HG02763 (cell line): ENCODE measurements around the gene PRKCA.
A peak's percentile ranks its signal among the peaks of the same experiment; 100 is the strongest.
"Not testable (repeated sequence)": the region's sequence is repeated elsewhere in the genome, so short reads cannot be mapped to it uniquely, and the experiment has no call there.

Experiments used
- ATAC-seq: cut with Tn5 transposase; IDR thresholded peaks from one replicate; pipeline ENCODE4 v1.9.1; 2021; ENCODE audit warnings: mild to moderate bottlenecking, moderate library complexity; ENCODE audit not compliant: unreplicated experiment

Gene PRKCA

DNA sequence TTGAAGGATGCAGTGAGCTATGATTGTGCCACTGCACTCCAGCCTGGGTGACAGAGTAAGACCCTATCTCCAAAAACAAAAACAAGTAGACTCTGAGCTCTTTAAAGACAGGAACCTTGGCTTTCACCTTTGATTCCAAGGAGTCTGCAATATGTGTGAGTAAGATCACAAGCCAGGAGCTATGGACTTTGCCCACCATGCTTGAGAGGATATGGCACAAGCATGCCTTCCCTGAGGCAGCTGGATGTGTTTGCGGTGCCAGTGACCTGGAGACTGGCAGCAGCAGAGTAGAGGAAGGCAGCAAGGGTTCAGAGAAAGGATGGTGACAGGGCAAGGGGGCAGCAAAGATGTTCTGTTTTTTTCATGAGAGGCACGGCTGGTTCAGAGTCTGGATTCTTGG is 14.5 kb upstream of the PRKCA start:
- no peak for ATAC-seq

DNA sequence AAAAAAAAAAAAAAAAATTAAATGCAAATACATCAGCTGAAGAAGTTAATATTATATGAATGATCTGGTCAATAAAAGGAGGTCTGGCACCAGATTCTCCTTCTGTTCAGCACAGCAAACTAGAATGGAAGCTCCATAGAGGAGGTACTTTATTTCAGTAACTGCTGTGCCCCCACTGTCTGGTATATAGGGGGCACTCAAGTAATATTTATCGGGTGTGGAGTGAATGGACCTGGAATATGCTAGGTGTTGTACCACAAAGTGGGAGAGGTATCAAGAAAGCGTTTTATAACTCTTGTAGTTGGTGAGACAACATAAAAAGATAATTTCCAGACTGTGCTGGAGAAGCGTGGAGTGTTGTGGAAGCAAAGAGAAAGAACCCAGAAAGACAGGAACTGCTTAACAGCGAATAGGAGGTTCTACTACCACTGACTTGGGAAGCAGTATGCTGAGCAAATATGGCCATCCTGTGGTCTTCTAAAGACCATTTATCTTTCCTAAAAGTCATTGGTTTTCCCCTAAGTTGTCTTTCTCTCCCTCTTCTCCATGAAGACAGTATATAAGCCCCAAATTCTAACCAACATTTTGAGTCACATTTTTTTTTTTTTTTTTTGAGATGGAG is 12.2 kb upstream of the PRKCA start:
- ATAC-seq: no peak

DNA sequence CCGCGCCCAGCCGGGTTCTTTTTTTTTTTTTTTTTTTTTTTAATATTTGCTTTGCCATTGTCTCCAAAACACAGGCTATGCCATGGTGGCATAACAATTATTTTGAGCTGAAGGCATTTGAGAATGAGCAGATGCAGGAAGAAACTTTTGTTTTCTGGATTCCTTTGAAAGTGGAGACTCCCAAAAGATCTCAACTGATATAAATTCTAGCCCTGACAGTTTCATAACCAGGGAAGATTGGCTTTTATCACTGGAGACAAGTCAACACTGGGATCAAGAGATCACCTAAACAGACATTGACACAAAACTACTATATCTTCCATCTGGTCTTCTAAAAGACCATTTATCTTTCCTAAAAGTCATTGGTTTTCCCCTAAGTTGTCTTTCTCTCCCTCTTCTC is 10.1 kb upstream of the PRKCA start:
- no peak for ATAC-seq

DNA sequence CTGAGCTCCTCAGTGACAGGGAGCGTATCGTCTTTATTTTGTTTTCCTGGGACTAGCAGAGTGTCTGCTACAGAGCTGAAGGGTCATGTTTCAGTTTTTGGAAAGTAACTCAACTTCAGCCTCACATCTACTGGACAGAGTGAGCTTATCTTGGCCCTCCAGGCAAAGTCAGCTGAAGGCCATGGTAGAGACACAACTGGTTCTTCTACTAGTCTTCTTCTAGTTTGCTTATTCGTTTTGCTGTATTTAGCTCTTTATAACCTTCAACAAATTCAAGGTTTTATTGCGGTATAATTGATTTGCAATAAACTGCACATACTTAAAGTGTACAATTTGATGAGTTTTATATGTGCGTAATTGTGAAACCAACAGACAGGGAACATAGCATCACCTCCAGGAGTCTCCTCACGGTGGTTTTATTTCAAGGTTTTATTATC is 6.1 kb upstream of the PRKCA start:
- no peak for ATAC-seq

DNA sequence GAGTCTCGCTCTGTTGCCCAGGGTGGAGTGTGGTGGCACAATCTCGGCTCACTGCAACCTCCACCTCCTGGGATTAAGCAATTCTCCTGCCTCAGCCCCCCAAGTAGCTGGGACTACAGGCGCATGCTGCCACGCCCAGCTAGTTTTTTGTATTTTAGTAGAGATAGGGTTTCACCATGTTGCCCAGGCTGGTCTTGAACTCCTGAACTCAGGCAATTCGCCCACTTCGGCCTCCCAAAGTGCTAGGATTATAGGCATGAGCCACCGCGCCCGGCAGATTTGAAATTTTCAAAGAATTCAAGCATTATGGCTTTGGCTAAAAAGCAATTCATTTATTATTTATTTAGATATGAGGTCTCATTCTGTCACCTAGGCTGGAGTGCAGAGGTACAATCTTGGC is 5.0 kb upstream of the PRKCA start:
- ATAC-seq: not testable (repeated sequence)

DNA sequence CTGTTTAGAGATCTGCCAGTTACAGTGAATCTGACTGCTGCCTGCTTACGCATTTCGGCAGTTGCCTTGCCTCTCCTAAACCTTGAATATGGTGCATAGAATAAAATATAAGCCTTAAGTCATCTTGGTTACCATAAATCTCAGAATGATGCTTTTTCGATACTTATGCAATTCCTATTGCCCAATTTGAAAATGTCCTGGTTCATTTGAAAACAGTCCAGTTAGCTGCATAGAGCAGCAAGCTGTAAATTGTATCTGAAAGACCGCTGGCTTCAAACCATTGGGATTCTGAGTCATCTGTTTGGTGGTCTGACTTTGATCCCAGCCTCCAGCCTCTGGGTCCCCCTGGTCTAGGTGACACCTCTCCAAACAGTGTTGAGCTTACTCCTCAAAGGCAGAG is 2.7 kb upstream of the PRKCA start:
- ATAC-seq: no peak

DNA sequence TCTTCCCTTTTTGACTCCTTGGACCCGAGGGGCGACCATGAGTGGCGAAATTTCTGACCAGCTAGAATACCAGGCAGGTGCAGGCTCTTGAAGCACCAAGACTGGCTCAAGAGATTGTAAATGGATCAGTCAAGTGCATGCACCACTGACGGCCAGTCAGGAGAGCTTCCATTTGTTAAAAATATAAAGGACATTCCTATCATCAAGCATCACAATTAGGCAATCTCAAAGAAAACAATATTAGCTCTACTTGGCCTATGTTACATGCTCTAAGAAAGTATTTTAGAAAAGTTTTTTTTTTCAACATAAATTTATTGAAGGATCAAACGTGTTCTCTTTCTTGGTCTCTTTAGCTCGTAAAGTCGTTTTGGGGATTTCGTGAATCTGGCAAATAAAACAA is 1.5 kb upstream of the PRKCA start:
- ATAC-seq: no peak

DNA sequence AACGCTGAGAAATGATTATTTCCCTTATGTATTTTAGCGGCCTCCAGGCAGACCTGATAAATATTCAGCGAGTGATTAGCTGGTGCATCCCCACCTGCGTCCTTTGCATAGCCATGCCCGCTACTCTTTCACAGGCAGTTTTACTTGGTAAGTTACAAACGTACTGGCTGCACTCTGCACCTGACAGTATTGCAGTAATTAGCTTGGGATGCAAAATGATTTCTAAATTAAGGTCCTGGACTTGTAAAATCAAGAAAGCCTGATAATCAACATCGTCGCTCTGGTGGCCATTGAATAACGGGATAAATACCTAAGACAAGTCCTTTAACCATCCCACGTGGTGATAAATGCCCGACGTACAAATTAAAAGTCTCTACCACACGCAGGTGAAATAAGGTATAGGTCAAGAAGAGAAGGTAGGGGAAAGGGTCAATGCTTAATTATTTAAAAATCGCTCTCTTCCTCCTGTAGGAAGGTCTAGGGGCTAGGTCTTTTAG is 998 bp upstream of the PRKCA start:
- ATAC-seq: no peak

DNA sequence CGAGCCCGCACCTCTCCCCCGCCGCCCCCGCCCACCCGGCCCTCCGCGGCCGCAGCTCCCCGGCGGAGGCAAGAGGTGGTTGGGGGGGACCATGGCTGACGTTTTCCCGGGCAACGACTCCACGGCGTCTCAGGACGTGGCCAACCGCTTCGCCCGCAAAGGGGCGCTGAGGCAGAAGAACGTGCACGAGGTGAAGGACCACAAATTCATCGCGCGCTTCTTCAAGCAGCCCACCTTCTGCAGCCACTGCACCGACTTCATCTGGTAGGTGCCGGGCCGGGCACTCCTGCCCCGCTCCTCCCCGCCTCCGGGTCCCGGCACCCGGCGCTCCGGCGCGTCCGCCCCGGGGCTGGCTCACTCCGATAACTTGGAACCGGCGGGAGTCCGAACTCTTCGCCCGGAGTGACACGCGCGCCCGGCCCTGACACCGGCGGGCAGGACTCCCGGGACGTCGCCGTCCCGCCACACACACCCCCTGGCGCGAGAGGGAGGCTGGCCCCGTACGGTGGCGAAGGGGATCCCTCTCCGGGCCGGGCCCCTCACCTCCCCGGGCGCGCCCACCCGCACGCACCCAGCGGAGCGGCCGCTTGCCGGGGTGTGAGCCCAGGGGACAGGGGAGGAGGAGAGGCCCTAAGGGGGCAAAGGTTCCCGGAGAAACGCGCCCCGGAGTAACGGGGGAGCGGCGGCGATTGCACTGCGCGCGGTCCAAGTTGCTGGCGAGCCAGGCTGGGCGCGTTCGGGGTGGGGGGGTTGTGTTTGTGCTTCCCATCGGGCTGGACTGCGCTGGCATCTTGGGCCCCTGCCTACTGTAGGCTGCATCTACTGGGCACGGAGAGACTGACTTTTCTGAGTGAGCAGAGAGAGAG is 581 bp downstream of the PRKCA start:
- ATAC-seq: peak; percentile 27

DNA sequence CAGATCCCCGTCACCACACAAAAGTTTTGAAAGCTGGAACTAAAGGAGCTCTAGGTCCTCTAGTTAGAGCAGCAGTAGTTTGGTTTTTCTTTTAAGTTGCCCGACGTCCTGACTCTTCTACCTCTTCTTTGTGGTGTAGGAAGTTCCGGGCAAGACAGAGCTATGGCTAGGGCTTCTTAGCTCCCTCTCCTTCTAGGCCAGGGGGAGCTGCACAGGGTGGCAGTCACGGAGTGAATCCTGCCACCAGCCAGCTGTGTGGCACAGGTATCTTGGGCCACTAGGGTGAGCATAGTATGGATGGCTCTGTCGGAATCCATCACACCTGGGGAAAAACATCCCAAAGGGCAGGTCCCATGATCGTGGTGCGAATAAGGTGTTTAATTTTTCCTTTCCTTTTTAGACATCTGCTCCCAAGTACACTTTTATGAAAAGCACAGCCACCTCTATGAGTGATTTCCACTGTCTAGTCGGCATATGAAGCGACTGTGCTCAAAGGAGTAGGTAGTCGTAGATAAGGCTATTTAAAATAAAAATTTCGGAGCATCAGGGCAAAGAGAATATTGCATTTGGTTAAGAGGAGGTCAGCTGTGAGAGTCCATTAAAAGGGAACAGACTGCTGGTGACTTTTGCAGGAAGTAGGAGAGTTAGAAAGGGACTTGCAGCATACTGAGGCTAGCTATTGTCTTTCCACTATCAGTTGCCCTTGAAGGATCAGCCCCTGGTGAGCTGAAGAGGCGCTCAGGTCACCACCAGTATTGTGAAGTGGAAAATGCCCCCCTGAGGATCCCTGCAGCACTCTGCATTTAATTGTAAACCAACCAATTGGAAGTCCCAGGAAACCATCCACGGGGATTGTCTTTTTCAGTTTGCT is 2.1 kb downstream of the PRKCA start:
- no peak for ATAC-seq

DNA sequence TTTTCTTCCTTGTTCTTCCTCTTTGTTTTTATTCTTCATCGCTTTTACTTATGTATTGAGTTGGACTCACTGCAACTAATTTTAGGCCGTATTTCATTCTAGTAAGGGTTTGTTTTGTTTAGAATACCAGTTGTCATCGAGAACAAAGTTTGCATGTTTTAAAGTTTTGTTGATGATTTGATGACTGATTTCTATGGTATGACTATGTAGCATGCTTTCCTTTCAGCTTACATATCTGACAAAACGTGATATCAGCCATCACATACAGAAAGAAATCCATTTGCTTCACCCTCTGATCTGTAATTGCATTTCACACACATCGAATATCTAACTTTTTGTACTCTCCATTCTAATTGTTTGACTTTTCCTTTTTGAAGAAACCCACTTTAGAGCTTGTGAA is 4.0 kb downstream of the PRKCA start:
- no peak for ATAC-seq

DNA sequence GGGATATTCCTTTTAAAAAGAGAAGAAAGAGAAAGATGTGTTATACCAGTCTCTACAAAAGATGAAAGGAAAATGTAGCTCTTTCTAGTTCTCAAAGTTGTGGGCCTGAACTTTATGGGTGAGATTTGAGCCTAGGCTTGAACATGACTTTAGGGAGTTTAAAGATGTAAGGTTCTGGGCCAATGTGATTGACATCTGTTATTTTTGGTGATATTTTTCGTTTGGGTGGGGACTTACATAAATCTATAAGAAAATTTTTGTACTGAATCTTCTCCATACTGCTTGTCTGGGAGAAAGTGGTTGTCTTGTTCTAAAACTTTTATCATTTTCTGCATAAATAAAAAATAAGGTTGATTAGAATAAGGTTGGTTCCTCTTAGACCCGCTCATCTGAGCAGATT is 4.8 kb downstream of the PRKCA start:
- ATAC-seq: no peak

DNA sequence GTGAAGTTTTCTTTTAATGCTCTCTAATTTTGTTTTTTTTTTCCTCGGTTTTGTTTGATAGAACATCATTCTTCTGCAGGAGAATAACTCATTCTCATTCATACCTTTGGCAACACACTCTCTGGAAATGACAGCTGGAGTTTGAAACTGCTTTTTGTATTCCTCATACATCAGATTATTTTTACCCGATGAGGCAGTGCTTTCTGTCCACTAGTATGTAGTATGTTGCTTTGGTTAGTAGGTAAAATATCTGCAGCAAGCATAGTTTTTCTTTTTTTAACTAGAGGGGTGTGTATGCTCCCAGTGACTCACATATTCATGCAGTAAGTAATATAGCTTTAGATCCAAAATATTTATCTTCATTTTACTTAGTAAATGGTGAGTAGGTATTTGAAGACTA is 6.4 kb downstream of the PRKCA start:
- ATAC-seq: no peak

DNA sequence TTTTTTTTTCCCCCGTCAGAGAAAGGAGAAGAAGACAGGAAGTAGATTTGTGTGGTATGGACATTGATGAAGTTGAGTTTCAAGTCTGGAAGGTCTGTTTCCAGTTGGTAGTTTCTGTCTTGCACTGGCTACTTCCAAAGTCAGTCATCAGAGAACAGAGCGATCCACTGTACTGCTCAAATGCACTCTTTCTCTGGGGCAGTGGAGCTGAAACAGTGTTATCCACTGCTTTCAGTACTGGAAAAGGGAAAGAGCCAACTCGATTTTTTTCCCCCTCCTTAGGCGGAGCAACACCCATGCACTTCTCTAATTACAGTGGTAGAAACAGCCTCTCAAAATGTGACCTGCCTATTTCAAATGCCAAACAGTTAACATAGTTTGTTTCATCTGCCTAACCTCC is 7.4 kb downstream of the PRKCA start:
- no peak for ATAC-seq

DNA sequence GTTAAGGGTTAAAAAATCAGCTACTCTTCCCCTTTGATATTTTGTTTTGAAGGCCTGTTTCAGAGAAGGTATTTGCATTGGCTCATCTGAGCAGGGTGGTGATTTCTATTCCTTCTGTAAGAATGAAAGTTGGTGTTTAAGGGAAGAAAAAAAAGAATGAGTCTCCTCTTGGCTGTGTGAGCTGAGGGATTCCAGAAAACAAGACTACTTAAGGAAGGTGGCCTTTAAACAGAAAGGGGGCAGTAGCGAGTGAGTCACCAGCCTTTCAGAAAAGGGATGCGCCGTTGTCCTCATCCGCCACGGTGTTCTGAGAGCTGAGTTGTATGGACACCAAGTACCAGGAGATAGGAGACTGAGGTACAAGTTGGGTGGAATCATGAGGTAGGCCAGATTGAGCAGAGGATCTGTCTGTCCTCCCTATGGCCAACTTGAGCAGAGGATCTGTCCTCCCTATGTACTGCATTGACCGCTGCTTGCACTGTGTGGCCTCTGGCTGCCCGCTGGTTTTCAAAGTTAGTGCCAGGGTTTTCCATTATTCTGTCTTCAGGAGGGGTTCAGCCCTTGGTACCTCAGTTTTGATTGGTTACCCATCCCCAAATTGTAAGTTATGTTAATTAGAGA is 8.2 kb downstream of the PRKCA start:
- no peak for ATAC-seq

DNA sequence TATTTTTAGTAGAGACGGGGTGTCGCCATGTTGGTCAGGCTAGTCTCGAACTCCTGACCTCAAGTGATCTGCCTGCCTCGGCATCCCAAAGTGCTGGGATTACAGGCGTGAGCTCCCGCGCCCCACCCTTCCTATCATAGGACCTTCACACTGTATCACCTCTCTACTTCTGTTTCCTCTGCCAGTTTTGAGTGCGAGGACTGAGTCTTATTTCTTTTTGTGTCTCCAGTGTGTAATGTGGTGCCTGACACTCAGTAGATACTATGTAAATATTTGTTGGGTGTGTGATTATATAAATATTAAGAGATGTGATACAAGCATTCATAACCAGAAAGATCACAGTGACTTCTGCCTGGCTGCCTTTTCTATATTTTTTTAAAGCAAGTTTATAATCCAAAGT is 10.5 kb downstream of the PRKCA start:
- ATAC-seq: no peak

DNA sequence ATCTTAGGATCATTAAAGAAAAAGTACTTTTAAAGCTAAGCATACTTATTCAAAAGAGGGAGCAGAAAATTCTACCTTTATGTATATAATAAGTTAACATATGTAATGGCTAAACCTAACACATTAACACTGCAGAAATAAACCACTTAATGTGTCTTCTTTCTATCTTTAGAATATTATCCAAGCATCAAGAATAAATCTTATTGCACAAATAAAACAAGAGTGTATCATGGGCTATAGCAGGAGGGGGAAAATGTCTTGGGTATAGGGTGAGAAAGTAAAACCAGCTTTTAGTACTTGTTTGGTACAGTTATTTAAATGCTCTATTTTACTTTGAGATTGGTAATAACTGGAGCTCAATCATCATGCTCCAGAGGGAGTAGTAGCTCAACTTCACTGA is 10.9 kb downstream of the PRKCA start:
- ATAC-seq: no peak

DNA sequence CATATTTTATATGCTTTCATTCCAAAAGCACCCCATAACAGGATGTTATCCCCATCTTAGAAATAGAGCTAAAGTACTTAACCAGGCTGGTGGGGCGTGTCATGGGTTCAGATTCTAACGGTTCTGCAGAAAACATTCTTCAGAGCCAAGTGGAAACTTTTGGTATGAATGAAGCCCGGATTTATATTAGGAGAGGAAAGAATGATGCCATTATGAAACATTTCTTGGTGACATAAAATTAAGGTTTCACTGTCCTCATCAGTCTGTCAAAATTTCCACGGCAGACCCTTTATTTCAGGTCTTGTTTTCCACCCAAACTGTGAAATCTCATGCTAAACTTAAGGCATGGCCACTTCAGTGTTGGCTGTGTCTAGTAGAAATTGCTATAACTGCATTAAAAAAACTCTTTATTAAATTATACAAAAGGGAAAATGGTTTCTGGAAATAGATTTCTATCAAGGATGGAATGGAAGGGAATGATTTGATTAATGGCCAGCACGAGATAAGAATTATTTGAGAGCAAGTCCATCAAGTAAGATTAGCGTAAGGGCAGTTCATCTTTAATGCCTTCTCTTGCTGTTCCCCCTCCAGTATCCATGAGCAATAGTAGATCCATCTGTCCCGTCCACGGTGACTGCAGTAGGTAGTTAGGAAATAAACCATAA is 11.7 kb downstream of the PRKCA start:
- no peak for ATAC-seq

DNA sequence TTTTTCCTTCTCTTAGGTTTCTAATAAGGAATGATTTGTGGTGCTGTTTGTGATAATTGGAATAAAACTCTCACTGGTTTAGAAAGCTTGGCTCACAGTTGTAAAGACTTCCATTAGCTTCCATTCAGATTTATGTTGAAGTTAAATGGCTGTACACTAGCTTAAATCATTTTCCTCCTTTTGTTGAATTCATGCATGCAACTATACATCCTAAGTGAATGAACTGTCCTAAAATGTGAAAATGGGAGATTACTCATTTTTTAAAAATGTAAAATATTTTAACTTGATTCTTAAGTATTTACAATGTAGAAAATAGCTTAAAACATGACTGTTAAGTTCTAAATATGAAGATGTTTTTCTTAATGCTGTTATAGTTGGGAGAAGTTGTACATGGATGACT is 15.2 kb downstream of the PRKCA start:
- no peak for ATAC-seq

DNA sequence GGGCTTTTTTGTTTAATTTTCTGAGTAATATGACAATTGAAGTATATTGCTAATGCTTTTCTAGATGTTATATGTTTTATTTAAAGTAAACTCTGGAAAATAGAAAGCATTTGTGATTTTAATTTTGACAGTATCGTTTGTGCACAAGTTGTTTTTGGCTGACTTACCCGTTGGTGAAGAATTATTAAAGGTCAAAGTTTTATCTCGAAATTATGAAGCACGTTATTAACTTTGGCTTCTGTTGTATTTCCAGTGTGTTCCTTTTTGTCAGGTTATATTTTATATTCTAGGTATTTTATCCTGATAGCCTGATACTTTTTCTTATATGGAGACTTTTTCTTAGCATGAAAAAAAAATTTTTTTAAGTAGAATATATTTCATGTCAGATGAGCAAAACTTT is 16.8 kb downstream of the PRKCA start:
- ATAC-seq: no peak

DNA sequence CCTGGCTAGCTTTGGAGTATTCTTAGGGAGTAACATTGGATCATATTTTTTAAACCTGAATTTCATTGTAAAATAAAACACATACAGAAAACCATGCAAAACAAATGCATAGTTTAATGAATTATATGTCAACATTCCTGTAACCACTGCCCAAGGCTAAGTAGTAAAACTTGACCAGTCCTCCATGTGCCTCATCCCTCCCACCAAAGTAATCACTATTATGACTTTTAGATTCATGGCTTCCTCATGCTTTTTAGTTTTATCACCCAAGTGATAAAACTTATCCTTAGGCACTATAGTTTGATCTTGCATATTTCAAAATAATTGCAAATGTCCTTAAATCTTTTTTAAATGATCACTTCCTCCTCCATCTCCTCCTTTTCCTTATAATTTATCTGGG is 20.4 kb downstream of the PRKCA start:
- no peak for ATAC-seq
